GM10847 (cell line): ENCODE results near the gene GNA15.

Experiments used
- POLR2A ChIP-seq: IDR thresholded peaks from 2 replicates; pipeline ENCODE4 v1.6.1; 2011; ENCODE audit not compliant: insufficient read length; ENCODE audit errors: extremely low read depth

The GNA15 gene, protein sequence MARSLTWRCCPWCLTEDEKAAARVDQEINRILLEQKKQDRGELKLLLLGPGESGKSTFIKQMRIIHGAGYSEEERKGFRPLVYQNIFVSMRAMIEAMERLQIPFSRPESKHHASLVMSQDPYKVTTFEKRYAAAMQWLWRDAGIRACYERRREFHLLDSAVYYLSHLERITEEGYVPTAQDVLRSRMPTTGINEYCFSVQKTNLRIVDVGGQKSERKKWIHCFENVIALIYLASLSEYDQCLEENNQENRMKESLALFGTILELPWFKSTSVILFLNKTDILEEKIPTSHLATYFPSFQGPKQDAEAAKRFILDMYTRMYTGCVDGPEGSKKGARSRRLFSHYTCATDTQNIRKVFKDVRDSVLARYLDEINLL

DNA sequence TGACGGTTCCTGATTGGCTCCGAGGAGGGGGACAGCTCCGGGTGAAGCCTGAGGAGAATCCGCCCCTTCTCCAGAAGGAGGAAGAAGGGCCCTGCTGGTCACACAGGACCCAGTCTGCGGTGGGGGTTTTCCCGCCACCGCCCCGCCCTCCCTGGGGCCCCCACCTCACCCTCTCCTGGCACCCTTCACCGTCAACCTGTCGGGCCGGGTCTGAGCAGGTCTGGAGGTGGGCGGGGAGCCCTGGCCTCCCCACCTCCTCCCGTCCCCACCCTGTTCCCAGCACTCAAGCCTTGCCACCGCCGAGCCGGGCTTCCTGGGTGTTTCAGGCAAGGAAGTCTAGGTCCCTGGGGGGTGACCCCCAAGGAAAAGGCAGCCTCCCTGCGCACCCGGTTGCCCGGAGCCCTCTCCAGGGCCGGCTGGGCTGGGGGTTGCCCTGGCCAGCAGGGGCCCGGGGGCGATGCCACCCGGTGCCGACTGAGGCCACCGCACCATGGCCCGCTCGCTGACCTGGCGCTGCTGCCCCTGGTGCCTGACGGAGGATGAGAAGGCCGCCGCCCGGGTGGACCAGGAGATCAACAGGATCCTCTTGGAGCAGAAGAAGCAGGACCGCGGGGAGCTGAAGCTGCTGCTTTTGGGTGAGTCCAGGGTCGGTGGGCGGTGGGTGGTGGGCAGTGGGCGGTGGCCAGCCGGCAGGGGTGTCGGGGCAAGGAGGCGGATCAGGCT is at the start of gene GNA15:
TSS of gene GNA15 (plus strand) at position 73 of the 723 bp plus-strand sequence. CDS start at position 491, 418 bp downstream.
- no peak for TF ChIP-seq POLR2A

DNA sequence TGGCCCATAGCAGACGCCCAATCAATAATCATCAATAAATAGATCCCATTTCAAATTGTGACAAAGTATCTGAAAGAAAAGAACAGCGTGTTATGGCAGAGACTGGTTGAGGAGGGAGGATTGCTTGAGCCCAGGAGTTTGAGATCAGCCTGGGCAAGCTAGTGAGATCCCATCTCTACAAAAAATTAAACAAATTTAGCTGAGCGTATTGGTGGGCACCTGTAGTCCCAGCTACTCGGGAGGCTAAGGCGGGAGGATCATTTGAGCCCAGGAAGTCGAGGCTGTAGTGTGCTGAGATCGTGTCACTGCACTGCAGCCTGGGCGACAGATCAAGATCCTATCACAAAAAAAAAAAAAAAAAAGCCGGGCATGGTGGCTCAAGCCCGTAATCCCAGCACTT is 48.1 kb upstream of the GNA15 start:
- no peak for TF ChIP-seq POLR2A

DNA sequence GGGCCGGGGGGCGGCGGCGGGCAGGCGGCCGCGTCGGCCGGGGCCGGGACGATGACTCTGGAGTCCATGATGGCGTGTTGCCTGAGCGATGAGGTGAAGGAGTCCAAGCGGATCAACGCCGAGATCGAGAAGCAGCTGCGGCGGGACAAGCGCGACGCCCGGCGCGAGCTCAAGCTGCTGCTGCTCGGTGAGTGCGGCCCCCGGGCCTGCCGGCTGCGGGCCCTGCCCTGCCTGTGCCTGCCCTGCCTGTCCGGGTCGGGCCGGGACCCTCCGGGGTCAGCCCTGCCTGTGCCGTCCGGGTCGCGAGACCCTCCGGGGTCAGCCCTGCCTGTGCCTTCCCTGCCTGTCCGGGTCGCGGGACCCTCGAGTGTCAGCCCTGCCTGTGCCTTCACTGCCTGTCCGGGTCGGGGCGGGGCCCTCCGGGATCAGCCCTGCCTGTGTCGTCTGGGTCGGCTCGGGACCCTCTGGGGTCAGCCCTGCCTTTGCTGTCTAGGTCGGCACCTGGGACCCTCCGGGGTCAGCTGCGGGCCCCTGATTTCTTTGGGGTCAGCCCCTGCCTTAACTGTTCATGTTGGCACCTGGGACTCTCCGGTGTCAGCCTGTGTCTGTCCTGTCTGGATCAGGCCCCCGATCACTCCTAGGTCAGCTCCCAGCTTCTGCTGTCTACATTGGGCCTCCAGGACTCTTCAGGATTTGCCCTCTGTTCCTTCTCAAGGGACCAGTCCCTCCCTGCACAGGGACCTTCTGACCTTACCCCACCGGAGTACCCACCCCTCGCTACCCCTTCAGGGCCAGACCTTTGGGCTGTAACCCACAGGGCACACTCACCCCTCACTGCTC is 41.0 kb upstream of the GNA15 start:
- TF ChIP-seq POLR2A = no peak

DNA sequence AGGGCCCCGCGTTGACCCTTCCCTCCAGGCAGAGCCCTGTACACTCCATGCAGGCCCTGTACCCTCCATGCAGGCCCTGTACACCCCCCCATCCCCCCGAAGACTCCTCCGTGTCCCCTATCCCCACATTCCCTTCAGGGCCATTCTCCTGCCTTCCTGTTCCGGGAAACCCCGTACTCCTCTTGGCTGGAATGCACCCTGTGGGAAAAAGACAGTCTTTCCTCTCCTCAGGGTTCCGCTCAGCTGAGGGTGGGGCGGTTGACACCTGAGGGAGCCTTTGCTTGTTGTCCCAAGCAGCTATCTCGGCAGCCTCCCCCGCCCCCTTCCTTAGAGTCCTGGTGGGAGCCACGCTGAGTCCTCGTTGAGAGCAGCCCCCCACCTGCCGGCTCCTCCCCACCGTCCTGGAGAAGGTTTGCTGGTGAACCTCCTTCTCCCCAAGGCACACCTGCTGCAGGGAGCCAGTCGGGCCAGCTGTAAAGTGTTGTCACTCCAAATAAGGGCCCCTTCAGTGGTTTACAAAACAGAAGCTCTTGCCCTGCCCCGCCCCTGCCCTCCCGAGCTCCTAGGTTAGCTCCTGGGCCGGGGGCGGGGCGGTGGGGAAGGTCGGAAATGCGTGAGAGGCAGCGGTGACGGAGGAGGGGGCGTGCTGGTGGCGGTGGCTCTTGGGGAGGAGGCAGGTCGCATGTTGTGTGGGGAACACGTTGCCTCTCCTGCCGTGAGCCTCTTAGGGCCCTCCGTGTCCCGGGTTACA is 40.2 kb upstream of the GNA15 start:
- no peak for TF ChIP-seq POLR2A

DNA sequence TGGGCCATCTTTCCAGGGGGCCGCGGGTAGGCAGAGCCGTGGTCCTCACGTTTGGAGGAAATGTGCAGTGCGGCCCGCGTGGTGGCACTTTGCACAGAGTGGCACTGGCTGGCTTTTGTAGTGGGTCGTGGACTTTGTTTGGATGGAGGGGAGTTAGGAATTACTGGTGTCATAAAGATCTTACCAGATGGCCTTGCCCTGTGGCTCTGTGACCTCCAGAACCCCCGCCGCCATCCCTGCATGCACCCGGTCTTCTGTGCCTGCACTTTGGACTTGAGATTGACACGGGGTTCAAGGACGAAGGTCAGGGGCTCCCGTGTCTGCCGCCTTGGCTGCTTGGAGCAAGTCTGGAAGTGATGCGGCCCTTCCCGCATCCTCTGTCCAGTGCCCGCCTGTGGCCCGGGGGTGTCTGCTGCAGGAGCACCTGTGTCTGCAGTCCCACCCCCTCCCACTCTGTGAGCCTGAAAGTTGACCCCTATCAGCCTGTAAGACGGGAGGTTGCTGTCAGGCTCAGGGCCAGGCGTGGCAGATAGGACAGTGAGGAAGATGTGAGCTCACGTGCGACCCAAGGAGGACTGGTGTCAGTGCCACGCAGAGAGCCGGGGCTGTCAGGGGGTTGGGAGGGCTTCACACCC is 39.4 kb upstream of the GNA15 start:
- TF ChIP-seq POLR2A = no peak

DNA sequence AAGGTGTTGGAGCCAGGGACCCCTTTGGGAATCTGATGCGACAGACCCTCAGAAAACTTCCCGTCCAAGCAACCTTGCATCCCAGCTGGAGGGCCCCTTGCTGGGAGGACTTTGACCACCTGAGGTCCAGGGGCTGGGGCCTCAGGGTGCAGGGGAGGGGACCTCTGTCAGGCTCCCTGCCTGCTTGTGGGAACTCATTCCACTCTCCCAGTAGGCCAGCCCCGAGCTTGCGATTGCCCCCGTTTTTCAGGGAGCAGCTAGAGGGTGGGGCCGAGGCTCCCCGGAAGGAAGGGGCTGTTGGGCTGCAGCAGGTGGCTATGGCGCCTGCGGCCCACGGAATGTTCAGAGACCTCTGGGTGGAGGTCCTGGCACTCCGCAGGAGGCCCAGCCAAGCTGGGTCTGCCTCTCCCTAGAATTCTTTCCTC is 38.9 kb upstream of the GNA15 start:
- TF ChIP-seq POLR2A = no peak

DNA sequence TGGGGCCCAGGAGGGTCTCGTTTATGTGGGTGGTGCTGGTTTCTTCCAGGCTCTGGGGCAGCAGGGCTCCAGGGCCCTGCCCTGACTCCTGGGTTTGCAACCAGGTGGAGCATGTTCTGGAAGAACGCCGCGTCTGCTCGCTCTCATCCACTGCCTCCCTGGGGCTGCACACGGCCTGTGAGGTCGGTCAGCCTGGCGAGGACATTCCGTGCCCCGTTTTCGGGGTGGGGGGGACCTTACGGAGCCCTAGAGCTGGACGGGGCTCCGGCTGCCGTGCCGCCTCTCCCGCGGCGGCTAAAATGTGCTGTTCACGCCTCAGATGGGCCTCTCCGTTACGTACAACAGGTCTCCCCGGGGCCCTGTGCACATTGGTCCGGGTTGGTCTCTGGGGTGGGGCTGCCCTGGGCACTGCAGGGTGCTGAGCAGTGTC is 38.4 kb upstream of the GNA15 start:
- no peak for TF ChIP-seq POLR2A

DNA sequence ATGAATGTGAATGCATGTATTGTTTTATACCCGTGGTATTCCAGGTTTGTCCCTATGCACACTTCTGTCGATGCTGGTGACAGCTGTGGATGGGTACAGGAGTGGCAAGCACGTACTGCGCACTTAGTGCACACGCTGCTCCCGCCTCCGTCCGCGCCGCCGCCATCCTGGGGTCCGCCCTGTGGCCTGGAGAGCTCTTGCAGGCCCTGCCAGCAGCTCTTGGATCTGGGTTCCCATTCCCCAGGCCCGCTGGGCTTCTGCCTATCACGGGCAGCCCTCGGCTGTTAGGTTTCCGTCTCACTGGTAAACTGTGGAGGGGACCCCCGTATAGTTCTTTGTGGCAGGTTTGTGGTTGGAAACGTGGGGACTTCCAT is 37.7 kb upstream of the GNA15 start:
- no peak for TF ChIP-seq POLR2A

DNA sequence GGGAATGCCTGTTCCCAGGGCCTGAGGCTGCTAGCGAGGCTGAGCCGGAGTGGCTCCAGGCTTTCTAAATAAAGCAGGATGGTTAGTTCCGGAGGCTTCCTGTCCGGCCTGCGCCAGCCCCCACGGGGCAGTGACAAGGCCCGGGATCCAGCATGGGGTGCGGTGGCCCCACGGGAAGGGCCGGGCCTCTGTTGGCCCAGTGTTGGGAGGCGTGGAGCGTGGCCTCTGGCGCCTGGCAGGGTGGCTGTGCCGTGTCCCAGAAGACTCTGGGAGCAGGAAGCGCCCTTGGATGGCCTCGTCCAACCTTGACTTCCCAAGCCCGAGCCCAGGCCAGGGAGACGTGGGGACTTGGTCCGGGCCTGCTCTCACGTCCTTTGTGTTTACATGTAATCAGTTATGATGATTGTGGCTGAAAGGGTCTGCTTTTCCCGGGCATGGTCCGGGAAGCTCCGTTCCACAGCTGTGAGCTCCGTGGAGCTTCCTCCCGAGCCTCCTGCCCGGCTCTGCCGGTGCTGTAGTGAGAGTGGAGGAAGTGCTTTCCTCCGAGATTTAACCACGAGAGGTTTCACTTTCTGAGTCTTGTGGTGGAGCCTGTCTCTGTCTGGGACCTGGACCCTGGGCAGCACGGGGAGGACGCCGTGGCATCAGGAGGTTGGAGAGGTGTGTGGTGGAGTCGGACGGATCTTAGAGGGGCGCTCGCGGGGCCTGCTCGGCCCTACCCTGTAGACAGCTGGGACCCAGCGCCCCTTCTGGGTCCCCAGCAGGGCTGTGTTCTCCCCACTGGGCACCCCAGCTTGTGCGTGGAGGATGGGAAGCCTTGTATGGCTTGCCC is 37.1 kb upstream of the GNA15 start:
- TF ChIP-seq POLR2A = no peak

DNA sequence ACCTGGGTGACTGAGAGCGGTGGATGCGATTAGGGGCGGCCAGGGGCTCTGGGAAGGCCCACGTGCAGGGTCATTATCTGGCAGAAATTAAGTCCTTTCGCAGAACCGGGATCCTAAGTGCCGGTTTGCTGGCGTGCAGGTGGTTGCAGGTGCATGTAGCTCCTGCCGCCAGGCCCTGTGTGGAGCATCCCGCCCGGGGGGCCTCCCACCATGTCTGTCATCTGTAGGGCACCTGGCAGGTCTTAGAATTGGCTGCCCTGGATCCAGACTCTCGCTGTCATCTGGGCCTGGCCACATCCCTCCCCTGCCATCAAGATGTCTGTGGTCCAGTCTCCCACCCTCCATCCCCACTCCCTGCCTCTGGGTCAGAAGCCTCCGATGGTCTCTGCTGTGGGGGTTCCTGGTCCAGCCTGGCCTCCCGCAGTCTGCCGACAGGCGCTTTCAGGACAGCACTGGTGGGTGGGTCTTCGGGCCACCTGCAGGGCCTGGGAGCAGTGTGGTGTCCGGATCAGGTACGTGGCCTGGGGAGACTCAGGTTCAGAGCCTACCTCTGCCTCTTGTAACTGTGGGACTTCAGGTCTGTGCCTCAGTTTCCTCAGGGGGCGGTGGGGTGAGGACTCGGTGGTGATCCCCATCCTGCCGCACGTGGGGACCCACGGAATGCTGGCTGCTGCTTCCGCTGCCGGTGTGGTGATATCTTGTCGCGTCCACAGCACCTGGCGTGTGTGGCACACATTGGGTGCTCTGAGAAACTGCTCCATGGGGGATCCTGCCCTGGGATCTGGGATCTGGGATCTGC is 36.3 kb upstream of the GNA15 start:
- no peak for TF ChIP-seq POLR2A

DNA sequence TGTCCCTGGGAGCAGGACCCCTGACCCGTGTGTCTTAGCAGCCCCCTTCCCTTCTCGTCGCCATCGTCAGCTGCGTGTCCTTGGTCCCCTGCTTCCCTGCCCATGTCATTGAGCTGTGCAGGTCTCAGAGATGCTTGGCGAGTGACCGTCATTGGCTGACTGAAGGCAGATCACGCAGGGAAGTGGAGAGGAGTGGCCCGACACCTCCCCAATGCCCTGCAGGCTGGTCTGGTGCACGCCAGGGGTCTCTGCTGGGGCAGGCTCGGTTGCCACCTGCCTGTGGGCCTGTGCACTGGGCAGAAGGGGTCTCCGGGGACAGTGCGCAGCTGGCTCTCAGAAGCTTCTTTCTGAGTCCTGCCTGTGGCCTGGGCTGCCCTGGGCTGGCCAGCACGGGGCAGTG is 35.5 kb upstream of the GNA15 start:
- no peak for TF ChIP-seq POLR2A

DNA sequence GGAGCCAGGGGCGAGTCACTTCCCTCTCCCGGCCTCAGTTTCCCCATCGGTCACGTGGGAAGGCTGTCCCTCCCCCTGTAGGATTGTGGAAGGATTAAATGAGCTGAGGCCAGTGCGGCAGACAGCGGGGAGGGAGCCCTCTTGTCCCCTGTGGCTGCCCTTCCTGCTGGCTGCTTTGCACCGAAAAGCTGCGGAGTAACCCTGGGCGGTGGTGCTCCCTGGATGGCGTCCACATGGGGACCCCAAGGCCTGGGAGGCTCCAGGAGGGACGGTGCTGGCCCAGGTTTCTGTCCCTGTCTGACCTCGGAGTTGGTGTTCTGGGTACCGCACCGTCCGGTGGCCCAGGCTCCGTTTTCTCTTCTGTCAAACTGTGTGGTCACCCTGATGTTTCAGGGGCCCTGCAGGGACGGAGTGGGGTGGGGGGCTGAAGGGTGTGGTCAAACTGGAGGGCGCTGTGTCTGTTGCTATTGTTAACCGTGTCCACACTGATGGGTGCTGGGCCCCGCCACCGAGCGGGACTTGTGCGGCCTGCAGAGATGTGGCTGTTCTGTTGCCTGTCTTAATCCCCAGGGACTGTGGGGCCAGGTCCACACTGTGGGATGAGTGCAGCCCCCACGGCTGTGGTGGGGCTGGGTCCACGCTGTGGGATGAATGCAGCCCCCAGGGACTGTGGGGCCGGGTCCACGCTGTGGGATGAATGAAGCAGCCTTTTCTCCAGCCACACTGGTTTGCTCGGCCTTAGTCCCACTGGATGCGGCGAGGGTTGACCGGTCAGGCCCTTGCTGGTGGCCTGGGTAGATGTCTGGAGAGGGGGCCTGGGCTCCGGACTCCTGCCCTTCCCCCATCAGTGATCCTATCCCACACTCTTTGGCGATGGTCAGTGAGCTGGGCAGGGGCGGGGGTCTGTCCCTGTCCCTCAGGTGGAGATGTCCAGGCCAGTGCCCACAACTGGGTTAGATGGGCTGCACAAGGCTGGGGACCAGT is 34.8 kb upstream of the GNA15 start:
- TF ChIP-seq POLR2A = no peak
